ENCODE results near the gene SLX4. TPM values are rescaled to one million over a fixed set of nuclear protein-coding genes. Genes with fewer than 3 reads are reported as not detected.

SLX4 gene
- polyA plus RNA-seq, 6 donors from 2014 or later: 0.29 to 1.6 (median 0.74) TPM

- H3K36me3 Mint-ChIP-seq: peaks cover 6 to 10% of the 10 kb centered on the region in 2 donors
- H3K27me3 Mint-ChIP-seq: no peaks in the 10 kb centered on the region
- H3K9me3 Mint-ChIP-seq: no peaks in the 10 kb centered on the region
- peak overlapping the region in 4 of 6 donors; percentile 28 to 81 (median 63) for H3K27ac Mint-ChIP-seq
- no peak for ATAC-seq (ENCODE audit: low read depth in 2 of 2)
- no peak for DNase-seq
- peak overlapping the region in 1 of 8 donors; percentile 35 for H3K4me3 Mint-ChIP-seq
- H3K4me1 Mint-ChIP-seq: peaks cover 8 to 12% (median 12%) of the 10 kb centered on the region in 3 donors
Observed at GRCh38 chr16:3541527-3542155, 69.8 kb downstream of the SLX4 start.

DNA sequence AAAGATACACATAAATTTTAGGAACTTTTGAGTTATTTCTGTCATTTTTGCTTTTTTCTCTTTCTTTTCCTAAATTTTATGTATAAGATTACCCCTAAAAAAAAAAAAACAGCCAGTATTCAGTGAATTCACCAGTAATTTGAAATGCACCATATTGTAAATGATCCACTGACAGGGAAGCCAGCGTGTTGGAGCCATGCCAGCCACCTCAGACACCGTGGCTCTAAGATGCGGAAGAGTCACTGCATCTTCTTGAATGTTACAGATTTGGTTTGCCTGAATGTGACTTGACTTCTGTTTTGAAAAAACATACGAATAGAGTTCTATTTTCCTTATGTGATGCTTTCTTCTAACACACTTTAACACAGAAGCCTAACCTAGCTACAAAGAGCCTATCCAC lies 73.2 kb downstream of the SLX4 start:
- no peak for DNase-seq
- Mint-ChIP-seq H3K36me3 (peaks cover 0 to 5% of the 10 kb centered on the region in 2 donors), H3K27ac (peak overlapping the region in 2 of 6 donors; percentile 34 to 39), H3K4me1 (peaks cover 17 to 24% (median 19%) of the 10 kb centered on the region in 3 donors), H3K4me3 (no peak overlapping the region), H3K27me3 (no peaks in the 10 kb centered on the region), H3K9me3 (no peaks in the 10 kb centered on the region)
- ATAC-seq (ENCODE audit: low read depth in 2 of 2): no peak

GRCh38 chr16:3536851-3537250 lies 74.6 kb downstream of the SLX4 start:
- no peaks in the 10 kb centered on the region for H3K9me3 Mint-ChIP-seq
- DNase-seq: no peak
- H3K4me1 Mint-ChIP-seq: peaks cover 17 to 24% (median 19%) of the 10 kb centered on the region in 3 donors
- no peak overlapping the region for H3K4me3 Mint-ChIP-seq
- no peak for ATAC-seq (ENCODE audit: low read depth in 2 of 2)
- H3K27ac Mint-ChIP-seq: peak overlapping the region in 4 of 6 donors; percentile 12 to 62 (median 34)
- peaks cover 0 to 5% of the 10 kb centered on the region in 2 donors for H3K36me3 Mint-ChIP-seq
- H3K27me3 Mint-ChIP-seq: no peaks in the 10 kb centered on the region

- Mint-ChIP-seq H3K4me1 (peaks cover 17 to 24% (median 19%) of the 10 kb centered on the region in 3 donors), H3K36me3 (peaks cover 0 to 5% of the 10 kb centered on the region in 2 donors), H3K4me3 (no peak overlapping the region), H3K27me3 (no peaks in the 10 kb centered on the region), H3K9me3 (no peaks in the 10 kb centered on the region), H3K27ac (peak overlapping the region in 3 of 6 donors; percentile 16 to 68 (median 54))
- no peak for ATAC-seq (ENCODE audit: low read depth in 2 of 2)
- DNase-seq: no peak
Observed at GRCh38 chr16:3536271-3536731, 75.1 kb downstream of the SLX4 start.

DNA sequence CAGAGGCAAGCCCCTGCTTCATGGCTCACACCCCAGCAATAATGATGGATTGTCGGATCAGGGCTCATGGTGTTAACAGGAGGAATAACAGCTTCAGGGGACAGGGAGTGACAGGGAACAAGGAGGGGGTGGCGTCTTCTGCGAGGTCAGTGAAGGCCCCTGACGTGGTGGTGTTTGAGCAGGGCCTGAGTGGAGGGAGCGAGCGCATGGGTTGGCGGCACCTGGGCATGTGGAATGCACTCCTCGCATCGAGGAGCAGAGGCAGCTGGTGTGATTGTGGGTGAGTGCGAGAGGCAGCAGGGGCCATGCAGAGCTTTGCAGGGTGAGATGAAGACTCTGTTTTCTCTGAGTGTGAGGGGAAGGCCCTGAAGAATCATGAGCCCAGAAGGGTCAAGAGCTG lies 77.3 kb downstream of the SLX4 start:
- Mint-ChIP-seq H3K4me3 (no peak overlapping the region), H3K27ac (peak overlapping the region in 3 of 6 donors; percentile 70 to 95 (median 76)), H3K4me1 (peaks cover 17 to 24% (median 19%) of the 10 kb centered on the region in 3 donors), H3K36me3 (peaks cover 0 to 4% of the 10 kb centered on the region in 2 donors), H3K27me3 (no peaks in the 10 kb centered on the region), H3K9me3 (no peaks in the 10 kb centered on the region)
- DNase-seq (no peak), ATAC-seq (ENCODE audit: low read depth in 2 of 2) (no peak)

DNA sequence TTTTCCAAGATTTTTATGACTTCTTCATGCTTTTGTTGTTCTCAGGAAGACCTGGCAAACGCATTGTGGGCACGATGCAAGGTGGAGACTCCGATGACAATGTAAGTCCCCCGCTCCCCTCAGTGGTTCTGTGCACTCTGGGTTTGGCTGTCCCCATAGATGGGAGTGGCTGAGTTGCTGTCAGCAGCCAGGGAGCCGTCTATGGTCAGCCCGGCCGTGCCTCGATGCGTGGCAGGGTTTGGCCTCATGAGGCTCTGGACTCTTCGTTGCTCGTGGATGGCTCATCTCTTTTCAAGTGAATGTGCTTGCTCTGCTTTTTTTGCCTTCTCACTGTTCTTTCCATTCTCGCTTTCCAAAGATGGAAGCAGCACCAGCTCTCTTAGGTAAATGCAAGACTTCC lies 78.7 kb downstream of the SLX4 start:
- peak overlapping the region in 2 of 6 donors; percentile 20 to 49 for H3K27ac Mint-ChIP-seq
- H3K36me3 Mint-ChIP-seq: peaks cover 0 to 4% of the 10 kb centered on the region in 2 donors
- ATAC-seq (ENCODE audit: low read depth in 2 of 2) (no peak), DNase-seq (no peak)
- H3K9me3 Mint-ChIP-seq: no peaks in the 10 kb centered on the region
- no peaks in the 10 kb centered on the region for H3K27me3 Mint-ChIP-seq
- H3K4me3 Mint-ChIP-seq: no peak overlapping the region
- peaks cover 21 to 31% (median 25%) of the 10 kb centered on the region in 3 donors for H3K4me1 Mint-ChIP-seq

Other genes with a start within 250 kb of the SLX4 start
- 10 to 100 TPM; 11.2 to 33.3 (median 14.9) TPM for gene ZSCAN32, start 210.6 kb downstream of the SLX4 start, polyA plus RNA-seq (ENCODE audit: low read depth in 6 of 6)
- gene ZNF174, start 210.4 kb downstream of the SLX4 start, polyA plus RNA-seq (ENCODE audit: low read depth in 6 of 6): 10 to 100 TPM in 2 of 6 donors, 1 to 10 TPM in 3, not detected in 1; 6.4 to 14.2 (median 8.9) TPM
- 1 to 10 TPM in 5 of 6 donors, under 1 TPM in 1; 0.78 to 3.2 (median 2.3) TPM for gene ZNF597, start 168.1 kb downstream of the SLX4 start, polyA plus RNA-seq (ENCODE audit: low read depth in 6 of 6)
- 10 to 100 TPM; 17.0 to 48.8 (median 31.5) TPM for gene NAA60, start 167.9 kb downstream of the SLX4 start, polyA plus RNA-seq (ENCODE audit: low read depth in 6 of 6)
- gene C16orf90, start 116.1 kb downstream of the SLX4 start, polyA plus RNA-seq (ENCODE audit: low read depth in 6 of 6): not detected
- 10 to 100 TPM in 5 of 6 donors, 1 to 10 TPM in 1; 7.4 to 12.5 (median 11.3) TPM for gene CLUAP1, start 110.6 kb downstream of the SLX4 start, polyA plus RNA-seq (ENCODE audit: low read depth in 6 of 6)
- gene NLRC3, start 34.2 kb downstream of the SLX4 start, polyA plus RNA-seq (ENCODE audit: low read depth in 6 of 6): 10 to 100 TPM in 4 of 6 donors, 1 to 10 TPM in 2; 7.9 to 20.8 (median 11.2) TPM
- 10 to 100 TPM in 1 of 6 donors, 1 to 10 TPM in 4, not detected in 1; 2.5 to 24.4 (median 3.8) TPM for gene DNASE1, start 43.1 kb upstream of the SLX4 start, polyA plus RNA-seq (ENCODE audit: low read depth in 6 of 6)
- gene TRAP1, start 105.9 kb upstream of the SLX4 start, polyA plus RNA-seq (ENCODE audit: low read depth in 6 of 6): 10 to 100 TPM; 31.2 to 54.4 (median 39.8) TPM